Esophagus muscularis mucosa (tissue), 4 donors: Measurements from ENCODE around the gene FAP. TPM values are rescaled to one million over a fixed set of nuclear protein-coding genes. Genes with fewer than 3 reads are reported as not detected.

ENCODE experiments used
- DNase-seq: peaks from one replicate; pipeline ENCODE4 v3.0.0-alpha.2; 2017; ENCODE audit errors: extremely low spot score
- H3K27ac ChIP-seq, 4 donors: fragments of 200-600 bp; sonication (generic); replicated peaks in 1 of 4; 1 replicate in 3 of 4; 2 replicates in 1 of 4; pipeline ENCODE4 v1.5.1; 2016 to 2019; ENCODE audit warnings: mild to moderate bottlenecking in 1 of 4
- H3K27me3 ChIP-seq, 4 donors: fragments of 200-600 bp; sonication (generic); one replicate each; pipeline versions ENCODE4 v1.5.1 to v1.6.0; 2016 to 2019
- H3K36me3 ChIP-seq, 4 donors: fragments of 200-600 bp; sonication (generic); one replicate each; pipeline ENCODE4 v1.5.1; 2016 to 2019
- H3K4me1 ChIP-seq, 4 donors: fragments of 200-600 bp; sonication (generic); one replicate each; pipeline ENCODE4 v1.5.1; 2016 to 2019
- H3K4me3 ChIP-seq, 4 donors: fragments of 200-600 bp; sonication (generic); 1 replicate in 2 of 4; 2 replicates in 2 of 4; pipeline ENCODE4 v1.5.1; 2016 to 2019; ENCODE audit warnings: mild to moderate bottlenecking in 4 of 4, moderate library complexity in 1 of 4
- H3K9me3 ChIP-seq, 4 donors: fragments of 200-600 bp; sonication (generic); 1 replicate in 3 of 4; 2 replicates in 1 of 4; pipeline ENCODE4 v1.5.1; 2016 to 2019
- EP300 ChIP-seq: sonication (generic); formaldehyde crosslinking; IDR thresholded peaks from one replicate; pipeline ENCODE4 v1.6.1; 2017; ENCODE audit warnings: antibody characterized with exemption
- POLR2A ChIP-seq: fragments of 450-650 bp; IDR thresholded peaks from one replicate; pipeline ENCODE4 v1.6.1; 2017; ENCODE audit warnings: antibody characterized with exemption, moderate library complexity, mild to moderate bottlenecking, low read depth
- POLR2AphosphoS5 ChIP-seq, 2 donors: sonication (generic); formaldehyde crosslinking; IDR thresholded peaks; one replicate each; pipeline ENCODE4 v1.6.1; 2017; ENCODE audit warnings: antibody characterized with exemption in 2 of 2
- WGBS: methylation state at CpG from one replicate; pipeline ENCODE4 v1.1.5; 2018; 5-methylcytosine and 5-hydroxymethylcytosine counted together
- intact Hi-C: fragments of 100-400 bp; cut with DNase I; formaldehyde crosslinking; loops from one replicate; pipeline ENCODE4 v1.15.1; 2023
- total RNA-seq, 4 donors: library from RNA; depleted of rRNA; stranded (reverse); fragments of >200 nt; gene quantifications; one replicate each; pipeline versions ENCODE4 v1.1.0 to v1.2.1, GENCODE V29; 2016
- TF ChIP-seq, protein P1 (sequence below), 3 experiments: fragments of 200-600 bp in 2 of 3; fragments of 450-650 bp in 1 of 3; sonication (generic) in 2 of 3; IDR thresholded peaks; one replicate each; pipeline ENCODE4 v1.5.1; 2017 to 2019; ENCODE audit warnings: antibody characterized with exemption in 3 of 3, mild to moderate bottlenecking in 2 of 3, moderate library complexity in 1 of 3

FAP gene
- total RNA-seq, 4 donors from 2014 or later, result 8.0 to 16.7 (median 13.1) TPM

DNA sequence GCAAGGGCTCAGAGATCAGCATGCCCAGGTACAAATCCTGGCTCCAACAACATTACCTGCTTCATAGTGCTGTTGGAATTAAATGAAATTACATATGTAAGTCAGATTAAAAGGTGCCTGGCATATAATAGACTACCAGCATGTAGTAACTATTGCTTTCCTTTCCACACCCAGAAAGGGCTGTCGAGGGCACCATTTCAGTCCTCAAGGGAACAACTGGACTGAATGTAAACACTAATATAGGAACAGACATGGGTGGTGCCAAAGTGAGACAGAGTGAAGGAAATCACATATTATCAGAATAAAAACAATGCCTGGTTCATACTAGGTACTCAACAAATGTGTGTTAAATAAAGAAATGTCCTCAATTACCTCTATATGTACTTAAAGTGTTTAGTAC lies 43.3 kb downstream of the FAP start:
- no peaks in the 10 kb centered on the region for H3K4me1 ChIP-seq
- H3K9me3 ChIP-seq, result no peaks in the 10 kb centered on the region
- no peak overlapping the region for H3K27ac ChIP-seq
- TF ChIP-seq, protein P1, sequence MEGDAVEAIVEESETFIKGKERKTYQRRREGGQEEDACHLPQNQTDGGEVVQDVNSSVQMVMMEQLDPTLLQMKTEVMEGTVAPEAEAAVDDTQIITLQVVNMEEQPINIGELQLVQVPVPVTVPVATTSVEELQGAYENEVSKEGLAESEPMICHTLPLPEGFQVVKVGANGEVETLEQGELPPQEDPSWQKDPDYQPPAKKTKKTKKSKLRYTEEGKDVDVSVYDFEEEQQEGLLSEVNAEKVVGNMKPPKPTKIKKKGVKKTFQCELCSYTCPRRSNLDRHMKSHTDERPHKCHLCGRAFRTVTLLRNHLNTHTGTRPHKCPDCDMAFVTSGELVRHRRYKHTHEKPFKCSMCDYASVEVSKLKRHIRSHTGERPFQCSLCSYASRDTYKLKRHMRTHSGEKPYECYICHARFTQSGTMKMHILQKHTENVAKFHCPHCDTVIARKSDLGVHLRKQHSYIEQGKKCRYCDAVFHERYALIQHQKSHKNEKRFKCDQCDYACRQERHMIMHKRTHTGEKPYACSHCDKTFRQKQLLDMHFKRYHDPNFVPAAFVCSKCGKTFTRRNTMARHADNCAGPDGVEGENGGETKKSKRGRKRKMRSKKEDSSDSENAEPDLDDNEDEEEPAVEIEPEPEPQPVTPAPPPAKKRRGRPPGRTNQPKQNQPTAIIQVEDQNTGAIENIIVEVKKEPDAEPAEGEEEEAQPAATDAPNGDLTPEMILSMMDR (IDR thresholded peaks at IDR 0.05), result no peak
- no peak for TF ChIP-seq EP300
- TF ChIP-seq POLR2A, result no peak
- no peak for TF ChIP-seq POLR2AphosphoS5 (IDR thresholded peaks at IDR 0.05)
- WGBS, result 70% methylated on average over 1 of the region's 1 CpG
- no peaks in the 10 kb centered on the region for H3K27me3 ChIP-seq
- no peak overlapping the region for H3K4me3 ChIP-seq
- DNase-seq, result no peak
- no peaks in the 10 kb centered on the region for H3K36me3 ChIP-seq
- intact Hi-C loops, result no loop called here

DNA sequence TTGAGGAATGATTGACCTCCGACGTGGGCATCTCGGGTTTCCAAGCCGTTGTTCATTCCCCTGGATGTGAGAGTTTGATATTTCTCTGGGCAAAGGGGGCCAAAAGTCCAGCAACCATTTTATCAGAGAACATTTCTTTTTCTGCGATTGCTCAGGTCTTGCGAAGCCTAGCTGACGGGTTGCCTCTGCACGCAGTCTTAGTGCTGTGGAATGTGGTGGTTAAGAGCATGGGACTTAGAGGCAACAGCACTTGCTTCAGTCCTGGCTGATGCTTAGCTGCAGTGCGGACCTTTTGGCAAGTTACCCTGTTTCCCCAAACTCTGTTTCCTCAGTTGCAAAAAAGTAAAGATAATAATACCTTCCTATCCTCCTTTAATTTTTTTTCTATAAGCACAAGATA lies 45.0 kb downstream of the FAP start:
- Histone ChIP-seq H3K4me1 (no peaks in the 10 kb centered on the region), H3K36me3 (no peaks in the 10 kb centered on the region), H3K9me3 (no peaks in the 10 kb centered on the region), H3K27ac (no peak overlapping the region), H3K27me3 (no peaks in the 10 kb centered on the region), H3K4me3 (no peak overlapping the region)
- no peak for TF ChIP-seq EP300
- no peak for TF ChIP-seq POLR2A
- no peak for TF ChIP-seq POLR2AphosphoS5 (IDR thresholded peaks at IDR 0.05)
- TF ChIP-seq, protein P1 (IDR thresholded peaks at IDR 0.05), result no peak
- DNase-seq, result no peak
- 97% methylated on average over 7 of the region's 9 CpGs for WGBS
- intact Hi-C loops, result no loop called here

DNA sequence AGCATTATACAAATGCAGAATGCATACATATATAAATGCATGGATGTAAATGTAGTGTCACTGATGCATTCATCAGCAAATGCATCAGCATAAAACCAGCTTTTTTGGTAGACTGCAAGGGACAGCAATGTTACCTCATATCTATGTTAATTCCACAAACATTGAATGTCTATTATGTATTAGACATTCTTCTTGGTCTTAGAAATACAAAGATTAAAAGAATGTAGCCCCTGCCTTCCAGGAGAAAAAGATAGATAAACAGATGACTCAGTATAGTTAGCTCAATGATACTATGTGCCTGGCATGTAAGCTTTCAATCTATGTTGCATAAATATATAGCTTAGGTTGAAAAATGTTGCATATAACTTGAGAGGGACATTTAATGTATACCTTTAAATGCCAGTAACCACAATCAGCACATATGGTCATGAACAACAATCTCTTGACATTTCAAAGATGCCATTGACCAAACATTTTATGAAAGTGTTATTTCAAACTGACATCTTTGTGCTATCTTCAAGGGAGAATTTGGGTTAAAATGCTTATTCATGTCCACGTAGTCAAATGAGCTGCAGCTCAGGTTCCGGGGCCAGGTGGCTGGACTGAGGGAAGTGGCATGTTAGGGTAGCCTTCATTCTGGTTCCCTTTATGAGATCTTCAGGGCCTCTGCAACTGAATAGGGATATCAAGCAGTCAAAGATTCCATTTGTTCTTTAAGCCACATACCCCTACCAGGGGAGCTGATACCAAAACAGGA lies 46.0 kb downstream of the FAP start:
- DNase-seq, result no peak
- TF ChIP-seq EP300, result no peak
- no peak for TF ChIP-seq POLR2A
- no peak for TF ChIP-seq POLR2AphosphoS5 (IDR thresholded peaks at IDR 0.05)
- TF ChIP-seq, protein P1 (IDR thresholded peaks at IDR 0.05), result no peak
- intact Hi-C loops, result no loop called here
- Histone ChIP-seq H3K36me3 (no peaks in the 10 kb centered on the region), H3K27ac (no peak overlapping the region), H3K4me1 (no peaks in the 10 kb centered on the region), H3K4me3 (no peak overlapping the region), H3K27me3 (no peaks in the 10 kb centered on the region), H3K9me3 (no peaks in the 10 kb centered on the region)
- 68% methylated on average over 2 of the region's 2 CpGs for WGBS

DNA sequence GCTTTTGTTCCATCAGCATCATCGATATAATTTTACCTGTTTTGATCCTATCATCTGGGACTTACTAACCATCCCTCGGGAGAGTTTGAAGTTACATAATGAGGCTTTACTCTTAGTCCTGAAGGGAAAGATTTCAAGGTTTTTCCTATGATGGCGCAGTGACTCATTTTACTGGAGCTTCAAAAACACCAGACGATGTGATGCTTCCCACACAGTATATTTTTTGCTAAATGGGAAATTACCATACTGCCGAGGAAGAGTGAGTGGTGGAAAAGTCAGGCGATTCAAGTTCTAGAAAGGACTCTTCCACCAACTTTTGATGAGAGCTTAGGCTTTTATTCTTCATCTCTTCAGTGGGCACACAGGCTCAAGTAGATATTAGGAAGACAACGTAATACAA lies 46.6 kb downstream of the FAP start:
- intact Hi-C loops, result no loop called here
- no peaks in the 10 kb centered on the region for H3K27me3 ChIP-seq
- 90% methylated on average over 7 of the region's 7 CpGs for WGBS
- DNase-seq, result no peak
- TF ChIP-seq POLR2A (no peak), POLR2AphosphoS5 (IDR thresholded peaks at IDR 0.05) (no peak), EP300 (no peak)
- TF ChIP-seq, protein P1 (IDR thresholded peaks at IDR 0.05), result no peak
- H3K9me3 ChIP-seq, result no peaks in the 10 kb centered on the region
- H3K27ac ChIP-seq, result no peak overlapping the region
- H3K36me3 ChIP-seq, result no peaks in the 10 kb centered on the region
- H3K4me1 ChIP-seq, result no peaks in the 10 kb centered on the region
- H3K4me3 ChIP-seq, result no peak overlapping the region

DNA sequence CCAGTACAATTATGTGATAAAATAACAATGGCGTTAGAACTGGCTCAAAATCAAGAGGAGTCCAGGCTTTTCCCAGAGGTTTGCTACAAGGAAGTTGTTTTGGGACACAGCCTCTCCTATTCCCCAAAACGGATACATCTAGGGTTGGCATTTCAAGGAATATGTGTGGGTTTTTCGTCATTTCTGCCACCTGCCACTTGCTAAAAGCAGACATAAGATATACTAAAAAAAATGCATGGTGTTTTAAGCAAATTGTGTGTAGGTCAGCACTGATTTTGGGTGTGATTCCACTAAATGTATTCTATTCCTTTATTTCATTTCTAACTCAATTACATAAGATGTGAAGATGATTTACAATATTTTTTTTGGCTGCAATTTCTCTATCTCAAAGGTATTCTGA lies 54.8 kb downstream of the FAP start:
- WGBS, result 85% methylated on average over 3 of the region's 3 CpGs
- no peak overlapping the region for H3K4me3 ChIP-seq
- H3K27me3 ChIP-seq, result no peaks in the 10 kb centered on the region
- DNase-seq, result no peak
- H3K27ac ChIP-seq, result no peak overlapping the region
- H3K36me3 ChIP-seq, result no peaks in the 10 kb centered on the region
- no peaks in the 10 kb centered on the region for H3K9me3 ChIP-seq
- intact Hi-C loops, result no loop called here
- H3K4me1 ChIP-seq, result peaks cover 0 to 6% (median 0%) of the 10 kb centered on the region in 4 donors
- TF ChIP-seq POLR2AphosphoS5 (IDR thresholded peaks at IDR 0.05) (no peak), EP300 (no peak), POLR2A (no peak)
- TF ChIP-seq, protein P1 (IDR thresholded peaks at IDR 0.05), result no peak
